Neural progenitor cell (in vitro differentiated cells): ENCODE results near the gene PLEKHA6.

Experiments used
- EZH2 ChIP-seq: fragments of 200-600 bp; sonication (generic); IDR thresholded peaks from 2 replicates; pipeline ENCODE4 v1.6.1; 2017; ENCODE audit warnings: antibody characterized with exemption, mild to moderate bottlenecking, moderate library complexity
- EZH2phosphoT487 ChIP-seq: fragments of 200-600 bp; sonication (generic); IDR thresholded peaks from 2 replicates; pipeline ENCODE4 v1.6.1; 2017; ENCODE audit warnings: antibody characterized with exemption
- TF ChIP-seq, protein P1 (sequence below): fragments of 200-600 bp; sonication (generic); IDR thresholded peaks from 2 replicates; pipeline ENCODE4 v1.5.1; 2017; ENCODE audit warnings: antibody characterized with exemption, mild to moderate bottlenecking

DNA sequence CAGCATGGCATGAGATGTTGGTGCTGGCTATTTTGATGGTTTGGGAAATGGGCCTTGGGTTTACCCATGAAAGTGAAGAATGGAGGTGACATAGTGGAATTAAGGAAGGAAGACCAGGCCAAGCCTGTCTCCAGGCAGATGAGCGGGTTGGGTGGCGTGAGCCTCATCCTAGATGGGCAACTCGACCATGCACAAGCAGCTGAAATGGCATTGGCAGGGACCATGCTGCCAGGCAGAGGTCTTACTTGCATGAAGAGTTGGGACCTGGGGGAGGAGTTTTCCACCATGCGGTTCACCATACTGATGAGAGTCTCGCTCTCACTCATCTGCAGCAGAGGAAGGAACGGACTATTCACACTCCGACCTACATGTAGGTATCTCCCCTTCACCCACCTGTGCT lies 108.4 kb downstream of the PLEKHA6 start:
- TF ChIP-seq, protein P1, sequence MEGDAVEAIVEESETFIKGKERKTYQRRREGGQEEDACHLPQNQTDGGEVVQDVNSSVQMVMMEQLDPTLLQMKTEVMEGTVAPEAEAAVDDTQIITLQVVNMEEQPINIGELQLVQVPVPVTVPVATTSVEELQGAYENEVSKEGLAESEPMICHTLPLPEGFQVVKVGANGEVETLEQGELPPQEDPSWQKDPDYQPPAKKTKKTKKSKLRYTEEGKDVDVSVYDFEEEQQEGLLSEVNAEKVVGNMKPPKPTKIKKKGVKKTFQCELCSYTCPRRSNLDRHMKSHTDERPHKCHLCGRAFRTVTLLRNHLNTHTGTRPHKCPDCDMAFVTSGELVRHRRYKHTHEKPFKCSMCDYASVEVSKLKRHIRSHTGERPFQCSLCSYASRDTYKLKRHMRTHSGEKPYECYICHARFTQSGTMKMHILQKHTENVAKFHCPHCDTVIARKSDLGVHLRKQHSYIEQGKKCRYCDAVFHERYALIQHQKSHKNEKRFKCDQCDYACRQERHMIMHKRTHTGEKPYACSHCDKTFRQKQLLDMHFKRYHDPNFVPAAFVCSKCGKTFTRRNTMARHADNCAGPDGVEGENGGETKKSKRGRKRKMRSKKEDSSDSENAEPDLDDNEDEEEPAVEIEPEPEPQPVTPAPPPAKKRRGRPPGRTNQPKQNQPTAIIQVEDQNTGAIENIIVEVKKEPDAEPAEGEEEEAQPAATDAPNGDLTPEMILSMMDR: no peak
- TF ChIP-seq EZH2 (no peak), EZH2phosphoT487 (no peak)
